GM21528 (cell line): ENCODE measurements around the gene BCL2L14.

Source experiments
- ATAC-seq: cut with Tn5 transposase; IDR thresholded peaks from one replicate; pipeline ENCODE4 v1.9.1; 2021; ENCODE audit warnings: mild to moderate bottlenecking, moderate library complexity; ENCODE audit not compliant: unreplicated experiment, low FRiP score

Gene BCL2L14, protein sequence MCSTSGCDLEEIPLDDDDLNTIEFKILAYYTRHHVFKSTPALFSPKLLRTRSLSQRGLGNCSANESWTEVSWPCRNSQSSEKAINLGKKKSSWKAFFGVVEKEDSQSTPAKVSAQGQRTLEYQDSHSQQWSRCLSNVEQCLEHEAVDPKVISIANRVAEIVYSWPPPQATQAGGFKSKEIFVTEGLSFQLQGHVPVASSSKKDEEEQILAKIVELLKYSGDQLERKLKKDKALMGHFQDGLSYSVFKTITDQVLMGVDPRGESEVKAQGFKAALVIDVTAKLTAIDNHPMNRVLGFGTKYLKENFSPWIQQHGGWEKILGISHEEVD

DNA sequence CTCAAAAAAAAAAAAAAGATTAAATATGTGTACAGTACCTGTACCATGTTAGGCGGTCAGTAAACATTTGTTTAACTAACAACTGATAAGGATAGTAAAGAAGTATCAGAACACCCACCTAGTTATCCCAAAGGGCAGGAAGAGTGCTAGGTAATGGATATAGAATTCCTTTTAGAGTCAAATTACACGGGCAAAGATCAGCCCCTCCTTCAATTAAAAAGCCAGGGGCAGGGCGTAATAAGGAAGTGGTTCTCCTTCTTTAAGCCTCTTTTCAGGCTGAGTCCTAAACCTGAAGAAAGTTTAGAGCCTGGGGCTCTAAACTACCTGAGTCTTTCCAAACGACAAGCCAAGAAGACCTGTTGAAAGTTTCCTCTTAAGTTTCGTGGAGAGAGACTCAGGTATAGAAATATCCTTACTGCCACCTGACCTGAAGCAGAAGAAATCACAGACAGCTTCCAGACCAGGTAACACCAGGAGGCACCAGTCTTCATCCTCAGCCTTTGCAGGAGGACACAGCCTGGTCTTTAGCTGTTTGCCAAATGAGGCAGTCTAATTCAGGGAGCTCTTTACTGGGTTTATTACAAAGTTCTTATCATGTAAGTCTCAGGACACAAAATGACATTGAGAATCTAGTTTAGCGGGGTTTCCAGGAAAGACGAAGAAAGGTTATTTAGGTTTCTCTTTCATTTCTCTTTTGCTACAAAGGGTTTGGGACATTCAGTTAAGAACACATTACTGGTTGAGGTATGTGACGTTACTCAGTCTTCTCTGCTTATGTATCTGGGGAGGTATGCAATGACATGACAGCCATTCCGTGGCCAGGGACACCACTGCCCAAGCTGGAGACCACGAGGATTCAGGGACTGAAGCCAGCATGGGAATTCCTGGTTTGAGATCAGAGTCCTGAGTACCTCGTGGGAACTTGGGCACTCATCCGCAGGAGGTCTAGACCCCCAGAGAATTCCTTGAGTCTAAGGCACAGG is at the start of gene BCL2L14:
TSS of gene BCL2L14 (plus strand) at position 266 of the 983 bp plus-strand sequence. CDS start 8,367 bp downstream, outside the sequence.
- ATAC-seq: peak; percentile 52

- no peak for ATAC-seq
Observed at GRCh38 chr12:12022306-12022936, 48.3 kb upstream of the BCL2L14 start.

DNA sequence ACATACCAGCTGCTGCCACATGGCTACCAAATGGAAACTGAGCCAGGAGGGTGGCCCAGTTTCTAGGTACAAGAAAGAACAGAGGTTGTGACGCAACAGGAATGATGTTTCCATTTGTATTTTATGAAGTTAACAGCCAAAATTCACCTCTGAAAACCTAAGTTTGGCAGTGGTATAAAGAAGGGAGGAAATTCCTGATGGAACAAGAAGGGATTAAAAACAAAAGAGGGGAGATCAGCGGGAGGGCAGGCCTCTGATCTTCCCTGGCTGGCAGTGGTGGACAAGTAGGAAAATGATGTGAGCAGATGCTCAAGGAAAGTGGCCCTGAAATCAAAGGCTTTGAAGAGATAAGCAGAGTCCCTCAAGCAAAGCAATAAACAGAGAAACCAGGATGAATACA is 47.3 kb upstream of the BCL2L14 start:
- ATAC-seq: no peak

- ATAC-seq: peak; percentile 86
Observed at GRCh38 chr12:12024911-12025682, 45.6 kb upstream of the BCL2L14 start.

DNA sequence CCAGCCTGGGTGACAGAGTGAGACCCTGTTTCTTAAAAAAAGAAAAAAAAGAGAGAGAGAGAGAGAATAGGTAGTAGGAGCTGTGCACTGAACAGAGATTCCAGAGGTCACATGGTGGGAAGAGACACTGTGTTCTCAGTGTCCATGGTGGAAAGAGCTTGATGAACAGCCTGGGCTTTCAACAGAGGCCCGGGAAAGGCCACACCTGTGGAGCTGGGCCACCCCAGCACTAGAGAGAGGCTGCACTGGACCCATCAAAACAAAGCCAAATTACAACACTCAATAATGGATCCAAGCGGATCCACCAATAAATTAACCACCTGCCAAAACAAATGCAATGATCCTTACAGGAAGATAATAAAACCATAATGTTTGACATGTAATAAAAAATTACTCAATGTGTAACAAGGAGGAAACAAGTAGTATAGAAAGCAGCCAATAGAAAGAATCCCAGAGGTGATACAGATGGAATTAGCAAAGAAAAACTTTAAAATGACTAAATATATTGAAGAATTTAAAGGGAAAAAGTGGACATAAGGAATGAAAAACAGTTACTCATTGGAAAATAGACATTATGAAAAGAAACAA is 44.8 kb upstream of the BCL2L14 start:
- no peak for ATAC-seq

DNA sequence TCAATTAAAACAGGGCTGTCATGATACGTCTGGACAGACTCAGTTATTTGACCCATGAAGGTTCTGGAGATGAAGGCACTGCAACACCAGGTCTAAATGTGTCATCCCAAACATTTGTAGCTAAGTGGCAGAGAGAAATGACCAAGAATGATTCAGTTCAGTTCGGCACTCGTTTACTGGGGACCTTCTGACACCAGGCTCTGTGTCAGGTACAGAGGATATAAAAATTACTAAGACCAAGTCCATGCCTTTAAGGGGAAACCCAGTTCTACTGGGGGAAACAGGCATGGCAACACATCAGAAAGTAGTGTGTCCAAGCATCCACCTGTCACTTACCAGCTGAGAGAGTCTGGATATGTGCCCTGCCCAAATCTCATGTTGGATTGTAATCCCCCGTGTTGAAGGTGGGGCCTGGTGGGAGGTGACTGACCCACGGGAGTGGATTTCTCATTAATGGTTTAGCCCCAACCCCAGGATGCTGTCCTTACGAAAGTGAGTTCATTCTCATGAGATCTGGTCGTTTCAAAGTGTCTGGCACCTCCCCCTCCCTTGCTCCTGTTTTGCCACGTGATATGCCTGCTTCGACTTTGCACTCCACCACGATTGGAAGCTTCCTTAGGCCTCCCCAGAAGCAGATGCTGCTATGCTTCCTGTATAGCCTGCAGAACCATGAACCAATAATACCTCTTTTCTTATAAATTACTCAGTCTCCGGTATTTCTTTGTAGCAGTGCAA is 41.9 kb upstream of the BCL2L14 start:
- ATAC-seq: no peak

- no peak for ATAC-seq
Observed at GRCh38 chr12:12029653-12030052, 41.1 kb upstream of the BCL2L14 start.

GRCh38 chr12:12032260-12032791 is 38.4 kb upstream of the BCL2L14 start:
- no peak for ATAC-seq

DNA sequence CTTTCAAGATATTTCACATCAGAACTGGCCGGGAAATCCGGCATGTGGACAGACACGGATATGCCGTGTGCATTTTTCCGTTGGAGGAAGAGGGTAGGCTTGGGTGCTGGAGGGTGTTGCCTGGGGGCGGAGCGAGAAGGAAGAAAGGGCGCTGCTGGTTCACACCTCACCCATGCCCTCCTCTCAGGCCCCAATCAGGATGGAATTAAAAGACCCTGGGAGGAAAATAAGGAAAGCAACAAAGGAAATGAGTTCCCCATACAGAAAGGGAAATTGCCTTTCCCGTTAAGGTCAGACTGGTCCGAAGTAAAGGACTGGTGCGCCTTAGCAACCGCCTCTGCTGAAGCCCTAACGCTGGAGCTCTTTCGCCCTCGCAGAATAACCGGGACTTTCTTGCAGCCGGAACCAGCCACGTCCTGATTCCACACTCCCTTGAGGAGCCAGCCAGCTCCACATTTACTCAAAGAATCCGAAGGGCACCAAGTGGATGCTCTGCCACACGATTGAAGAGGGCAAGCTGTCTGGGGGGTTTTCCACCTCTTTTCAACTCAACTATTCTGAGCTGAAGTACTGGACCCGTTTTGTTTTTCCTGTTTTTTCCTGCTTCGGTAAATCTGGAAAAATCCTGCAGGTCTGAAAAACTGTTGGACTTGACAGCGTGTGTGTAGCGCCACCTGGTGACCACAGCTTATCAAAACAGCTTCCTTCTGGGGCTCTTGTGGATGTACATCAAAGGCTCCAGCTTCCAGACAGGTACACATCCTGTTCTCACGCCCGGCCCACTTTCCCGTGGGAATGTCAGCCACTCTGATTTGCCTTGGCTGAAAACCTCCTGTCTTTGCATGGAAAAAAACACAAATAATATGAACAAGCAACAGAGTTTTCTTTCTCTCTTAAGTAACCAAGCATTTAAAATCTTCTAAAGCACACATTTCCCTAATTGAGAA is 37.6 kb upstream of the BCL2L14 start:
- no peak for ATAC-seq

DNA sequence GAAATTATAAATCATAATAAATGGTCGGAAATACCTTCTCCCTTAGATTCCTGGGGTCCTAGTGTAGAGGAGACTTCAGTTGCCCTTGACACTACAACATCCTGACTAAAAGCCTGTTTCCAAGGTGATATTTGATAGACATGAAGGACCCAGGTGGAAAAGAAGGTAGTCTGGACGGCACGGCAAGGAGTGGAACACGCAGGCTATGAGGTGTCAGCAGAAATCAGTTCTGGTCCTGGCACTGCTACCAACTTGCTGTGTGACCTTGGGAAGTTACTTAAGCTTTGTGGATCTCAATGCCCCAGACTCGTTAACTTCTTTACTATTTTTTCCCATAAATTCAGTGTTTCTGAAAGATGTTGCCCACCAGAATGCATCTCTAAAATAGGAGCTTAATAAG is 36.9 kb upstream of the BCL2L14 start:
- ATAC-seq: no peak

DNA sequence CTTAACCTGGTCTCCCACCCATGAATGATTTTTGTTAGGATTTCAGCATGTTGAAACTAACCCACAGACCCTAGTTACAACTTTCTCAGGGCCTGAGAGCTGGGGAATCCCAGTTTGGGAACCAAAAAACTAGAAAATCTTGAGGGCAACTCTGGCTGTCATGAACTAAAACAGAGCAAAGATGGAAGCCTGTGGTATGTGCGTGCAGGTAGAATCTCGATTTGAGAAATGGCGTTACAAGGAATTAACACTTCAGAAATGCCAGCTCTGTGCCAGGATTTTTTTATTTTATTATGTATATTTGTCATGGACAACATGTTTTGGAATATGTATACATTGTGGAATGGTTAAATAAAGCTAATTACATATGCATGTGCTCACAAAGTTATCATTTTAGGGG is 36.4 kb upstream of the BCL2L14 start:
- ATAC-seq: no peak

DNA sequence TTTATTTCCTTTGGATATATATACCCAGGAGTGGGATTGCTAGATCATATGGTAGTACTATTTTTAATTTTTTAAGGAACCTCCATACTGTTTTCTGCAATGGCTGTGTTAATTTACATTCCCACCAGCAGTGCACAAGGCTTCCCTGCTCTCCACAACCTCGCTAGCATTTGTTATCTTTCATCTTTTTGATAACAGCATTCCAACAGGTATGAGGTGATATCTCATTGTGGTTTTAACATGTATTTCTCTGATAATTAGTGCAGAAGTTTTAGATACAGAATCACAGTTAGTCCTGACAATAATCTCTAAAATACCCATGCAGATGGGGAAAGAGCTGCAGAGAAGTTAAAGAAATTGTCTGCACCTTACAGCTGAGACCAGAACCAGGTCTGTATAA is 35.5 kb upstream of the BCL2L14 start:
- ATAC-seq: no peak

DNA sequence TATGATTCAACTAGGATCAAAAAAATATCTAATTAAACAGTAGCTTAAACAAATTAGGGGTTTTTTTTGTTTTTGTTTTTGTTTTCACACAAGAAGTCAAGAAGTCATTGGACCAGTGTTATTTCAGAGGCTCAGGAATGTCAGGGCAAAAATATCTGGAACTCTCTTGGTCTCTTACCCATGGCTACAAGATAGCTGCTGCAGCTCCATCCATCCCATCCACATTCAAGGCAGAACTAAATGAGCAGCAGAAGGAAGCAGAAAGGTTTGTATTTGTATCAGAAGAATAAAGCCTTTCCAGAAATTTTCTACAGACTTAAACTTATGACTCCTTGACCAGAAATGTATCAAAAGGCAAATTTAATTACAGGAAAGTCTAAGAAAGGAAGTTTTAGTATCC is 33.8 kb upstream of the BCL2L14 start:
- no peak for ATAC-seq

DNA sequence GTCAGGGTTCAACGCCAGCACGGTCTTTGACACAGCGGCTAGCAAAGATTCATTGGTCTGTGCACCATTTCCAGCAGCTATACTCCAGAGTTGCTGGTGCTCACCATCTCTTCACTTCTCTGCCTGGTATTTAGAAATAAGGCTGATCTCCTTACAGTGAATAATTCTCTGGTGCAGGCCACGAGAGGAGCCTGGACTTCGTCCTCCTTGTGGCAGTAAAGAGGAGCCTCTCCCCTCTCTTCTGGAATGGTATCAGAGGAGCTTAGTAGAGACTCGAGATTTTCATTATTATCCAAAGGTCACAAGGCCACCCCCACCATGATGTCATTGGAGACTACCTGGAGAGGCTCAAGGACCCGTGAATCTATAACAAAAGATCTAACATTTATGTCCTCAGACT is 30.8 kb upstream of the BCL2L14 start:
- no peak for ATAC-seq

GRCh38 chr12:12046401-12046800 is 24.3 kb upstream of the BCL2L14 start:
- no peak for ATAC-seq

GRCh38 chr12:12047682-12048081 is 23.1 kb upstream of the BCL2L14 start:
- no peak for ATAC-seq

GRCh38 chr12:12048266-12048665 is 22.5 kb upstream of the BCL2L14 start:
- ATAC-seq: no peak

DNA sequence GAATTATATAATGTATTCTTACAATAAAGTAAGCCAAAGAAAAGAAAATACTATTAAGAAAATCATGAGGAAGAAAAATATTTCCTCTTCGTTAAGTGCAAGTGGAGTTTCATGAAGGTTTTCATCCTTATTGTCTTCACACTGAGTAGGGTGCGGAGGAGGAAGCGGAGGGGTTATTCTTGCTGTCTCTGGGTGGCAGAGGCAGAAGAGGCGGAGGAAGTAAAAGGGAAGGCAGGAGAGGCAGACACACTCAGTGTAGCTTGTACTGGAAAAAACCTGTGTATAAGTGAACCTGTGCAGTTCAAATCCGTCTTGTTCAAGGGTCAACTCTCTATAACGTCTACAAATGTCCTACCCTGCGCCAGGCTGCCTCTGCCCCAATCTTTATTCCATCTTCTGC is 22.0 kb upstream of the BCL2L14 start:
- no peak for ATAC-seq
